HG02610 (cell line): ENCODE measurements around the gene CPNE5.

Experiments used
- ATAC-seq: cut with Tn5 transposase; IDR thresholded peaks from one replicate; pipeline ENCODE4 v1.9.1; 2021; ENCODE audit warnings: mild to moderate bottlenecking, moderate library complexity; ENCODE audit not compliant: unreplicated experiment

CPNE5 gene

DNA sequence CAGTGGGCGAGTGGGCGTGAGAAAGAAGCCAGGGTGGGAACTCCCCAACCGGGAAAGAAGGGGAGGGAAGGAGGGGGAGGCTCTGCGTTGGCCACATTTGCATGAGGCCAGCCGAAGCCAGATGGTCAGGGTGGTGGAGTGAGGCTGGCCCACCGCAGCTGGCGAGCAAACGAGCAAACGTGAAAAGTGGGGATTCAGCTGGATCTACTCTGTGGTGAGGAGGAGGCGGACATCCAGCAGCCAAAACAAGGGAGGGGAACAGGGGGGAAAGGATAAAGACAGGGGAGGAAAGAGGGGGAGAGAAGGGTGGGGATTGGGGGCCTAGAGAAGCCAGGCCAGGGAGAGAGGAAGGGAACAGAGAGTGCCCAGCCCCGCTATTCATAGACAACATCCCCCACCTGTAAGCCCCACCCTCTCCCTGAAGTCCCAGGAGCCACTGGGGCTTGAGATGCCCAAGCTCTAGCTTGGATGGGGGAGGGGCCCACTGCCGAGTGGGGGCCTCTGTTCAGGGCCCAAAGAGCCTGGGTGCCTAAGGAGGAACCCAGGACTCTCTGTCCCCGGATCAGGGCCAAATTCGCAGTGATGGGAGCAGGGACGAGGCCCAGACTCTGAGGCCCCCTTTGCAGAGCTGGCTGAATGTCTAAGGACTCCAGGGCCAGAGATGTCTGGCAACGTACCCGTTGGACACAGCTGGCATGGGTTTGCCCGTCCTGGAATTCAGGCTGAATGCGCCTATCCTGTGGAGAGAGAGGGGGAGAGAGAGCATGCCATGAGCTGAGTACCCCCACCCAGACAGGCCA is 45.1 kb downstream of the CPNE5 start:
- ATAC-seq: no peak

DNA sequence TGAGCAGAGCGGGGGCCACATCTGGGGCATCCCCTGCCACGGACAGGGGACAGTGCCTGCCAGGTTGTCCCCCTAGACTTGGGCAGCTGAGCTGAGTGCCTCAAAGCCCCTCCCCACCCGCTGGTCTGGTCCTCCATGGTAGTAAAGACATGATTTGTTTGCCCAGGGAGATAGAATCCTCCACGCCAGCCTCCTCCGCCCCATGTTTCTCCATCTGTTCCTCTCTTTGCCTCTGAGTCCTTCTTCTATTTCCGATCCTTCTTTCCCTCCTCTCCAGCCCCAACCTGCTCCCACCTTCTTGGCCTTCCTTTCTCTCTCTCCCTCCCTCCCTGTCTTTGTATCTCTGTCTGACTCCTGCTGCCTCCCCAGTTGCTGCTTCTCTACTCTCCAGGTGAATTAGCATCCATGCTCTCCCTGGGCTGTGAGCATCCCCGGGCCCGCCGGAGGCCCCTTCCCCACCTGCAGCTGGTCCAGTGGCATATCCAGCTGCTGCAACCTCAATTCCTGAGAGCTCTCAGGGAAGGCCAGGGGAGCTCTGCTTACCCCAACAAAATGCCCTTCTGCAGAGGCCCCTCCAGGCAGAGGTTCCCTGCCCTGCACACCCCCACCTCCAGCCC is 45.8 kb downstream of the CPNE5 start:
- ATAC-seq: no peak

DNA sequence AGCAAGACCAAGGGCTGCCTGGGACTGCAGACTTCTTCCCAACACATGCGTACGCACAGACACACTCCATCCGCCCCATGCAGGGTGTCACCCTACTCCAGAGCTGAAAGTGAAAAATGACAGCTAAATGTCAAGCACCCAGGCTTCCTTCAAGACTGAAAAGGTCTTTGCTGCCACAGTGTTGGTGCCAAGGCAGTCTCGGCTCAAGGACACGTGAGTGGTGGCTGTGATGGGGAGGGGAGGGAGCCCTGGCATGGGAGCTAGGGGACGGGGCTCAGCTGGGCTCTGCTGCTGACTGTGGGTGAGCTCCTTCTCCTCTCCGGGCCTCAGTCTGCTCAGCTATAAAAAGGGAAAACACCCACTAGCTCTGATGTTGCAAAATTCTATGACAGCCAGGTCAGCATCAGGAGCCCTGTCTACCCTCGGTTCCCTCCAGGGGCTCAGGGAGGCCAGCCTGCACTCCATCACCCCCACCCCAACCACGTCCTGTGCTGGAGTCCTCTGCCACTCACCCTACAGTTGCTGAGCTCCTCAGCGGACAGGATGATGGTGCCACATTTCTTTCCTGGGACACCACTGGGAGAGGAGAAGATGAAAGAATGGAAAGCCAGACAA is 47.6 kb downstream of the CPNE5 start:
- ATAC-seq: no peak

DNA sequence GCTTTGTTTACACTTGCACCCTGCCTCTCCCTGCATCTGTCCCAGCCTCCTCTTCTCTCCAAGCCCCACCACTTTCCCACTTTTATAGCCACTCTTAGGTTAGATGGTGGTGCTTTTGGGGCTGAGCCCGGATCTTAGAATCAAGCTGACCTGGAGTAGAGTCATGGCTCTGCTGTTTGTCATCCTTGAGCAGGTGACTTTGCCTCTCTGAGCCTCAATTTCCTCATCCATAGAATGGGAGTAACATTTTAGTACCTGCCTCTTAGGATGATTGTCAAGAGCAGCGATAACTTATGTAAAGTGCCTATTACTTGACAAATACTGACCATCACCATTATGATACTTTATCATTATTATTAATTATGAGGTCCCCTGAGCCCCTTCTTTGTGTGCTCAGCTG is 48.2 kb downstream of the CPNE5 start:
- no peak for ATAC-seq

DNA sequence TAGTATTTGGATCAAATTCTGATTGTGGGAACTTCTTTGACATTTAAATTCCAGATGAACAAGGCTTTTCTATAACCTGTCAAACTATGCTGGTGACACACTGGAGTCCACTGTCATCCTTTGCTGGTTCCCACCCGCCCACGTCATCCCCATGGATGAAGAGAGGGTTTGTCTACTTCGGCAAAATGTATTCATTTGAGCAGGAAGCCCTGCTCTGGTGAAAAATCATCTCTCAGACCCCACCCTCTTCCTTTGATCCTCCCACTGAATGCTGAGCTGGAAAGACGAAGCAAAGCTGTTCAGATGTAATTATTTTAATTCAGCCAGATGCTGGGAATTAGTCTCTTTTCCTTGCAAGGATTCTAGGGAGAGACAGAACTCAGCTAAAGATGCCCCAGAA is 50.5 kb downstream of the CPNE5 start:
- no peak for ATAC-seq

DNA sequence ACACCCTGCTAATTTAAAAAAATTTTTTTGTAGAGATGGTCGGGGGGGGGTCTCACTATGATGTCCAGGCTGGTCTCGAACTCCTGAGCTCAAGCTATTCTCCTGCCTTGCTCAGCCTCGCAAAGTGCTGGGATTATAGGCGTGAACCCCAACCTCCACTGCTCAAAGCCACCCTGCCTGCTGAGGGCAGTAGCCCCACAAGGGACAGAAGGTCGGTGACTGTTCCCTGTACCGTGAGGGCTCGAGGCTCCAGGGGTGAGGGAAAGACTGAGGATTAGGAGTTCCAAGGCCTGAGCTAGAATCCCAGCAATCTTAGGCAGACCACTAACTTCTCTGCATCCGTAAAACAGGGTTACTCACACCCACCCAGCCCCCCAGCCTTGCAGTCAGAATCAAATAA is 51.1 kb downstream of the CPNE5 start:
- ATAC-seq: no peak

DNA sequence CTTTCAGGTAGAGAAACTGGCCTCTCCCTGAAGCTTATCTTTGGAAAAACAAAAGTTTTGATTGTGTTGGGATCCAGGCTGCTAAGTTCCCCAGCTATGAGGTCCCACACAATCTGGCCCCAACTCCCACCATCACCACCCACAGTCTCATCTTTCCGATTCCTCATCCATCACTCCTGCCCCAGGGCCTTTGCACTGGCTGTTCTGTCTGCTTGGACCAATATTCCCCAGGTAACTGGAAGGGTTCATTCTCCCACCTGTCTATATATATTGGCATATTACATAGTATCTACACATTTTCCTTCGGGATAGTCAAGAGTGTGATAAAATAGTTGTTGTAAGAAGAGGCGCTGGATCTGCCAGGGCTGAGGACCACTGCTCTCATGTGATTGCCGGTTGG is 52.0 kb downstream of the CPNE5 start:
- ATAC-seq: no peak

DNA sequence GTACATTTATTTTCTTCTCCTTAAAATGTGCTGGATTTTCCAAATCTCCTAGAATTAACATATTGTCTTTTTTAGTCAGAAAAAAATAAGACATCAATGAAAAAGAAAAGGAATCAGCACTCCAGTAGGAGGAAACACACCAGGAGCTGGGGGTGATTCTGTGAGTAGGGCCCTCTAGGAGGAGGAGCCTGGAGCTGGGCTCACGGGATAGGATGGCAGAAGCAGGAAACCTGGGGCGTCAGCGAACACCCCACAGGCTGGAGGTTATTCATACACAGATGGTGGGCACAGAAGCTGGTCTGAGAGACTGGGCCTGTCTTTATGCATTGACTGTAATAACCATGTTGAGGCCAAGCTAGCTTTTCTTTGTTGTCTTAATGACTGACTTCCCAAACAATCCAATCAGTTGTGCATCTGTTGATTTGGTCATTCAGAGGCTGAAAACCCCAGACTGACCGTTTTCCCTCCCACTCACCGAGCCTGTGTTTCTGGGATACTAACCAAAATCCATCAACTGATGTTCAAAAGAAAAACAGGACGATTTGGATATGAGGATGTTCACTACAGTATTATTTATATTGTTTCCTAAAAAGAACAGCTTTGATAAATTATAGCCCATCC is 53.1 kb downstream of the CPNE5 start:
- no peak for ATAC-seq

DNA sequence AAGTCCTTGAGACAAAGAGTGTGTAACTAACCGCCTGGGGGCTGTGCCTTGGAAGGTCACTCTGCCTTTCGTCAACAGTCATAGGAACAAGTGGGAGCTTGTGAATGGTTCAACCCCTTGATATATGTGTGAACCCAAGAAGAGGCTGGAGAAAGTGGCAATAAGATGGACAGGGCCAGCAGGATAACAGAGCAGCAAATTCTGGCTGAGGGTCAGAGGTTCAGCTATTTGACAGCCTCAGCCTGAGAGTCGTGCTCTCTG is 54.9 kb downstream of the CPNE5 start:
- ATAC-seq: no peak

DNA sequence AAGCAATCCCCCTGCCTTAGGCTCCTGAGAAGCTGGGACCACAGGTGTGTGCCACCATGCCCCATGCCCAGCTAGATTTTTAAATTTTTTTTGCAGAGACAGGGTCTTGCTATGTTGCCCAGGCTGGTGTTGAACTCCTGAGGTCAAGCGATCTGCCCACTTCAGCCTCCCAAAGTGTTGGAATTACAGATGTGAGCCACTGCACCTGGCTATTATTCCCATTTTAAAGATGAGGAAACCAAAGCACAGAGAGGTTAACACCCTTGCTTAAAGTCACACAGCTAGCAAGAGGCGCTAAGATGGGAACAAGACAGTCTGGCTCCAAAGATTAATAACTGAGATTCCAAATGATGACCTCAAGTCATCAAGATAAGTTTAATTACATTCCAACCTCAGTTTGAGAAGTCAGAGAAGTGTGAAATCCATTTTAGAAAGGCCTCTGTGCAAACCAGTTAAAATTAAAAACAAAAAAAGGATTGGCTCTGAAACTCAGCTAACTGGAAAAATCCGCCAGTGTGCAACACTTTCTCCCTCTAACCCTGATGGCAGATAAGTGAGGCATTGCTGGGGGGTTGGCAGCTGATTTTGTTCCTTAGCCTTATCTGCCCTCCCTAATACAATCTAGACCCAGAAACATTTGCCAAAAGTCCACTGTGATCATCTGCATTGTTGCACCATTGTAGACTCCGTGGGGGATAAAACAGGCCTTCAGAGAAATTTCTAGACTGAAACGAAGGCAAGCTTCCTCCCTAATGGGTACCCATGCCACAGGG is 55.5 kb downstream of the CPNE5 start:
- no peak for ATAC-seq

DNA sequence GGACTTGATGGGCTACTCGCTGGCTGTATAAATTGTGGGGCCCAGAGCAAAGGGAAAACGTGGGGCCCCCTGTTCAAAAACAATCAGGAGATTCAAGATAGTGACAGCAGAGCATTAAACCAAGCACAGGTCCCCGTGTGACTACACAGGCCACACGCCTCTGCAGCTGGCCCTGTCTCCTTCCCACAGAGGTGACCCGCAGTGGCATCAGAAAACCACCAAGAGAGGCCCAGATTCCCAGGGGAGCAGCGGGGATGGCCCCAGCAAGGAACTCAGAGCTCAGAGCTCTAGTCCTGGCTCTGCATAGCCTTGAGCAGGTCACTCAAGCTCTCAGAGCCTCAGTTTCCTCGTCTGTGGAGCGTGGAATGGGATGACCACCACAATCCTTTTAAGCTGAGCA is 57.6 kb downstream of the CPNE5 start:
- ATAC-seq: peak; percentile 52

DNA sequence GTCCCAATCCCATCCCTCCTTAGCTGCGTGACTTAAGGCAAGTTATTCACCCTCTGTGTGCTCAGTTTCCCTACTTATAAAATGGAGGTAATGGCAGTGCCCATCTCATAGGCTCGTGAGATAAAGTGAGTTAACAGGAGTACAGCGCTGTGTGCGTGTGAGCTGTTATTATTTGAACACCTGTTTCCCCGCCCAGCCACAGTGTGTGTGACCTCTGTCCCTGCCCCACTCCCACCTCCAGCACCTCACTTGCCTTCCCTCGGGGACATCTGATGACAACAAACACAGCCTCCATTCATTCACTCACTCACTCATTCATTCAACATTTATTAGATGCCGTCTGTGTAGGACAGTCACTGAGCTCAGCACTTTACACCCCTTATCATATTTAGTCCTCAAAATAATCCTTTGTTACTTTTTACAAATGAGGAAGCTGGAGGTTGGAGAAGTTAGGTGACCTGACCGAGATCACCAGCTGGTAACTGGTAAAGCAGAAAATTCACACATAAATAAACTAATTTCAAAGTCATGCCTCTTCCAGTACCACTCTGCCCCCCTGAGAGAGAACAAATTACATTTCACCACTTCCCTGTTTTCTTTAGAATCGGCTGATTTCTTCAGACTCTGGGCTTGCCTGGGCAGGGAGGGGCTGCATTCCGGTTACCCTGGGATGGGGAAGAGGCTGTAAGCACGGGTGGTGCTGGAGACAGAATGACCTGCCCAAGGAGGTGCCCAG is 58.6 kb downstream of the CPNE5 start:
- ATAC-seq: no peak

DNA sequence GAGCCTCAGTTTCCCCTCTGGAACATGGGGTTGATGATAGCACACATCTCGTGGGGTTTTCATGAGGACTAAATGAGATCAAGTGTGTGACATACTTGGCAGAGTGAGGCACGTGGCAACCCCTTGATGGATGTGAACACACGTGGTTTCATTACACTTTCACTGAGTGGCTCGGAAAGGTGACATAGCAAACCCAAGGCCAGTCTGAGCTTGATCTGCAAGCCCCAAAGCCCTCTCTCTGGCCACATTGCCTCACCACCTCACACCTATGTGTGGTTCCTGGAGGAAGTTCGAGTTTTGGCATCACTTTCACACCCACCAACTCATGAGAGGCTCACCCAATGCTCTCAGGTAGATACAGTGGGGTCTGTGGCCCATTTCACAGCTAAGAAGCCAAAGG is 60.0 kb downstream of the CPNE5 start:
- no peak for ATAC-seq

DNA sequence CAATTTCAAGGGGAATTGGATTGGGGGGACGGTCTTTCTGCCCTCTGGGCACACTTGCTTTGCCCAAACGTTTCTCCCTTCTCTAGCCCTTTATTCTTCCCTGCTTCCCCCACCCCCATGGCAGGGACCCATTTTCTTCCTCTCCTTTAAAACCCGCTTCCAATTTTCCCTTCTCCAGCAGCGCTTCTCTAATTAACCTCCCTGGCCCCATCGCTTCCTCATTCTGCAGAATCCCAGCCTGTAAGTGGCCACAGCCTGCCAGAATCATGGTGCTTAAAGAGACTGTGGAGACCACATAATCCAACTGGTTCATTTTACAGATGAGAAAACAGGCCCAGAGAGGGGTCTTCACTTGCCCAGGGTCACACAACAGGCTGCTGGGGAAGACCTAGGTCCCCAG is 61.4 kb downstream of the CPNE5 start:
- ATAC-seq: no peak

DNA sequence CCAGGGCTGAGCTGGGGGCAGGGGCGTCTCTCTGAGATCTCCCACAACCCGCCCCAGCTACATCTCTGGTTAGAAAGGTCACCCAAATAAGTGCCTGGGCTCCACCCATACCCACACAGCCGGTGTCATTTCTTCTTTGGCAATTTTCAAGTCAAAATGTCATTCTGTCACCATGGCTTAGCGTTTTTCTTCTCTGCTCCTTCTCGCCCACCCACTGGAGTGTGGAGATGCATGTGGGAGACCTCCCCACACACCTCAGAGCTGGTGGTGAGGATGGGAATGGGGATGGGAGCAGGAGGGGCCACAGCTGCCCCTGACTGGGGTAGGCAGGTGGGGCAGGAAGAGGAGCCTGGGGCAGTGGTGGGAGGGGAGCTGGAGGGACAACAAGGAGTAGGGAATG is 63.1 kb downstream of the CPNE5 start:
- no peak for ATAC-seq

DNA sequence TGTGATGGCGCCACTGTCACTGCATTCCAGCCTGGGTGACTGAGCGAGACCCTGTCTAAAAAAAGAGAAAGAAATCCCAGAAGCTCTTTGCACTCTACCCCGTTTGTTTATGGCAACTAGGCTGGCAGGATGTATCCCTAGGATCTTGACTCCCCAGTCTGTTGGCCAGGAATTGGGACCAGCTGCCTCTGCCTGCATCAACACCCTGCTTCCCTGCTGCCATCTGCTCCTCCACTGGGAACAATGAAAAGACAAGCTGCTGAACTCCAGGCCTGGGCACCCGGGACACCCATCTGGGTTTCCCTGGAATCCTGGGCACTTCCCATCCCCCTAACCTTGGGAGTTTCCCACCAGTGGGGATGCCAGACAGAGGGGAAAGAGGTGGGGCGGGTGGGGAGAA is 64.9 kb downstream of the CPNE5 start:
- ATAC-seq: no peak

DNA sequence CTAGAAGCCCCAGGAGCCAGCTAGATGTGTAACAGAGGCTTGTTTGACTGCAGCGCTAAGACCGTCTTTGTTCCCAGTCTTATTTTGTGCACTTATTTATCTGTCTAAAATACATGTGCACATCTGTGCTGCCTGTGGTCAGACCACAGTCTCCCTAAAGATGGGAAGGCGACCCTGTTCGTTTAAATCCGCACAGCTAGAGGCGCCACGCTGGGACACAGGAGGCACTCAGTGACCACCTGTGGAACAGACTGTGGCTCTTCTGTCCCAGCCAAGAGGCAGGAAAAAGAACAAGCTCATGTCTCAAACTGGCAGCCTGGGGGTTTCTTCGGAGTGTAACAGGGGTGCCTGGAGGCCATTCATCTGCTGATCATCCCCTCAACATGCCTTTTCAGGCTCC is 66.8 kb downstream of the CPNE5 start:
- ATAC-seq: no peak

DNA sequence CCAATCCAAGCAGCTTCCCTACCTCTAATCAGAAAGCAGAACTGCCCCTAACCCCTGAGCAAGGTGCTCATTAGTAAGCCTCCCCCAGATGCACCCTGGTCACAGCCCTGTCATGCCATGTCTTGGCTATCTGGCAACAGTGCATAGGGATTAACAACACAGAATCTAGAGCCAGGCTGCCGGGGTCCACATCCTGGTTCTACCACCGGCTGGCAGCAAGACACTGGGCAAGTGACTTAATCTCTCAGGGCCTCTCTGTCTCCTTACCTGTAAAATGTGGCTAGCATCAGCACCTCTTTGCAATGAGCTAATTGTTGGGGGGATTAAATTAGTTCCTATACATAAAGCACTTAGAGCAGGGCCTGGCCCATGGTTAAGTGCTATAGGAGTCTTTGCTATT is 68.1 kb downstream of the CPNE5 start:
- ATAC-seq: no peak

DNA sequence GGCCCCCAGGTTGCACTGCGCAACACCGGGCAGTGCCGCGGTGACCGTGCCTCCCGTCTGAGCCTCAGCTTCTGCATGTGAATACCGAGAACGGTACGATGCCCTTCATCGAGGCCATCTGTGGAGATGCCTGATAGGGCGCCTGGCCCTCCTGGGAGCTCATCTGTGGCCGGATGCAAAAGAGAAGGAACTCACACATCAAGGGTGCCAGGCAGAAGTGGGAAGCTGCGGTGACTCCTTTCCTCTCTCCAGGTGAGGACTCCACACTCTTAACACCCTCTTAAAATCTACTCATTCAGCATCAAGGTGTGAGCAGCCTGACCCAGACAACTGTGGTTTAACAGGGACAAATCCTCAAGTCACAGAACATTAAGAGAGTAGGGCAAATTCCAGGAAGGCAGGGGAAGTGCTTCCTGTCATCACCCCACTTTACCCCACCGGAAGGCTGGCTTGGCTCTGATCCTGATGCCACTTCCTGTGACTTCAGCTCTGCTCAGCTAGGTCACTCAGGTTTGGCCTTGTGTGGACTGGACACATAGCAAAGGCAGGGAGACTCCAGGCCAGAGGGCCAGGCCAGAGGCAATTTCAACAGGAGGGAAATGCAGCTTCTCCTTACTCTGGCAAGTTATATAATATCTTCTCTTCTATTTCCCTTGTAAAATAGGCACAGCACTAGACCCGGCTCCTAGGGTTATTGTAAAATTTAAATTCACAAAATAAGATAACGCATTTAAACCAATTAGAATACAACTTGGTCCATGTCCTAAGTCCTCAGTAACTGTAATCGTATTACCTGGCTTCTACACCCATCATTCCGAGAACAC is 69.4 kb downstream of the CPNE5 start:
- ATAC-seq: no peak

DNA sequence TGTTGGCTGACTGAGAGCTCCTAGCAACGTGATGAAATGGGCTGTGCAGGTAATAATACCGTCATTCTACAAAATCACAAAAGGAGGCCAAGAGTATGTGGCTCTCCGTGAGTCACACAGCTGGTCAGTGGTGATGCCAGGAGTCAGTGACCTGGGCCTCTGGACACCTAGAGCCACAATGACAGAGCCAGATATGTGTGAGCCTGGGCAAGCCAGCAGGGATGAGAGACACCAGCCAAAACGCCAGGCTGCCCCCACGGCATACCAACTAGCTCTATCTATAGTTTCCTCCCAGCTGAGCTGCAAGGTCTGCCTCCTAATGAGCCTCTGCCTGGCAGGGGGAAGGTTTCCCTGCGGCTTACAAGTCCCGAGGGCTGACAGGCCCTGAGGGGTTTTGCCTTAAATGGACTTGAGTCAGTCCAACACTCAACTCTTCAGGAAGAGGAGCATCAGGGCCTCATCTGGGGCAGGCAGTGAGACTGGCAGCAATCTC is 70.0 kb downstream of the CPNE5 start:
- ATAC-seq: no peak
